ENCODE results near the gene ADAMTSL1. TPM values are rescaled to one million over a fixed set of nuclear protein-coding genes. Genes with fewer than 3 reads are reported as not detected.

Gene ADAMTSL1
- total RNA-seq, 1 experiment from 2014 or later = 1.2 TPM

GRCh38 chr9:18700714-18701113 is 226.8 kb downstream of the ADAMTSL1 start:
- Histone ChIP-seq H2BK12ac (ENCODE audit: insufficient read length, low read depth, low read length) (no peak overlapping the region), H3K27ac (ENCODE audit: insufficient read length, low read depth, low read length) (no peak overlapping the region), H4K91ac (ENCODE audit: insufficient read length, low read depth, low read length) (no peak overlapping the region), H3K23me2 (ENCODE audit: insufficient read length, low read depth, low read length, poor library complexity, severe bottlenecking) (no peaks in the 10 kb centered on the region), H3K9ac (ENCODE audit: extremely low read depth, insufficient read length, low read length) (no peak overlapping the region), H3K9me3 (ENCODE audit: control insufficient read depth, low read depth, low read length) (peaks cover 3% of the 10 kb centered on the region), H2AK5ac (ENCODE audit: insufficient read length, low read length) (no peak overlapping the region), H2BK5ac (ENCODE audit: insufficient read length, low read length) (no peak overlapping the region), H2BK120ac (ENCODE audit: low read depth, low read length, poor library complexity, severe bottlenecking) (no peak overlapping the region), H2BK15ac (ENCODE audit: low read depth, low read length) (no peak overlapping the region), H3K79me1 (ENCODE audit: insufficient read depth, low read depth, low read length, poor library complexity, severe bottlenecking) (no peaks in the 10 kb centered on the region), H4K8ac (replicated peaks; ENCODE audit: insufficient read length, low read depth, low read length) (no peak overlapping the region), H3K4me2 (ENCODE audit: insufficient read depth, insufficient read length, low read length) (no peak overlapping the region), H2BK20ac (ENCODE audit: low read depth, low read length, poor library complexity, severe bottlenecking) (no peak overlapping the region), H3K14ac (ENCODE audit: insufficient read depth, low read length) (no peak overlapping the region), H3T11ph (ENCODE audit: low read length) (no peak overlapping the region), H3K23ac (ENCODE audit: insufficient read length, low read depth, low read length) (no peak overlapping the region), H4K20me1 (ENCODE audit: control insufficient read depth, insufficient read depth, insufficient read length) (no peaks in the 10 kb centered on the region), H3K27me3 (ENCODE audit: insufficient read depth, low read length) (no peaks in the 10 kb centered on the region), H3K4ac (ENCODE audit: low read depth, low read length) (no peak overlapping the region), H3K18ac (ENCODE audit: insufficient read length, low read depth, low read length) (no peak overlapping the region), H3K4me1 (ENCODE audit: insufficient read depth, low read length) (no peaks in the 10 kb centered on the region), H4K5ac (ENCODE audit: insufficient read length, low read depth, low read length) (no peak overlapping the region), H2AFZ (ENCODE audit: low read length) (no peak overlapping the region), H3K56ac (ENCODE audit: insufficient read length, low read depth, low read length) (no peak overlapping the region), H3K79me2 (ENCODE audit: insufficient read depth, low read length) (no peaks in the 10 kb centered on the region)
- no peak for TF ChIP-seq CTCF (conservative IDR thresholded peaks at IDR 0.05)
- Mint-ChIP-seq H3K9me3 (peaks cover 11 to 15% of the 10 kb centered on the region in 2 experiments), H3K36me3 (ENCODE audit: insufficient read depth in 1 of 3, low read depth in 3 of 3) (peaks cover 7 to 17% (median 11%) of the 10 kb centered on the region in 3 experiments), H3K27me3 (ENCODE audit: low read depth) (no peaks in the 10 kb centered on the region), H3K4me1 (no peaks in the 10 kb centered on the region), H3K27ac (no peak overlapping the region), H3K4me3 (no peak overlapping the region)
- no peak for DNase-seq

Data from H9 (cell line).